HAP-1 (cell line): ENCODE data around the gene MAP3K9.

Experiments
- DNase-seq, 2 experiments: peaks; one replicate each; pipeline ENCODE4 v3.0.0-alpha.2; 2016 to 2020; ENCODE audit warnings: low spot score in 2 of 2
- H3K27me3 ChIP-seq: fragments of 250-450 bp; sonication (Bioruptor Pico); 2 replicates; pipeline ENCODE4 v1.5.1; 2020; ENCODE audit warnings: low read depth, mild to moderate bottlenecking, moderate library complexity
- H3K36me3 ChIP-seq: fragments of 250-450 bp; sonication (Bioruptor Pico); replicated peaks from 2 replicates; pipeline ENCODE4 v1.5.1; 2020; ENCODE audit warnings: mild to moderate bottlenecking
- H3K4me1 ChIP-seq: fragments of 250-450 bp; sonication (Bioruptor Pico); 2 replicates; pipeline ENCODE4 v1.5.1; 2020; ENCODE audit warnings: mild to moderate bottlenecking
- H3K4me3 ChIP-seq: fragments of 250-450 bp; sonication (Bioruptor Pico); 2 replicates; pipeline ENCODE4 v1.5.1; 2020; ENCODE audit warnings: mild to moderate bottlenecking, moderate library complexity
- H3K9me3 ChIP-seq: fragments of 250-450 bp; sonication (Bioruptor Pico); 2 replicates; pipeline ENCODE4 v1.5.1; 2020; ENCODE audit warnings: mild to moderate bottlenecking, moderate library complexity
- in situ Hi-C: fragments of 300-500 bp; cut with MboI; formaldehyde crosslinking; loops from 3 replicates; pipeline ENCODE4 v1.14.3; 2020; ENCODE audit warnings: low sequenced_read_pairs, inconsistent platforms, mixed read lengths

The MAP3K9 gene

DNA sequence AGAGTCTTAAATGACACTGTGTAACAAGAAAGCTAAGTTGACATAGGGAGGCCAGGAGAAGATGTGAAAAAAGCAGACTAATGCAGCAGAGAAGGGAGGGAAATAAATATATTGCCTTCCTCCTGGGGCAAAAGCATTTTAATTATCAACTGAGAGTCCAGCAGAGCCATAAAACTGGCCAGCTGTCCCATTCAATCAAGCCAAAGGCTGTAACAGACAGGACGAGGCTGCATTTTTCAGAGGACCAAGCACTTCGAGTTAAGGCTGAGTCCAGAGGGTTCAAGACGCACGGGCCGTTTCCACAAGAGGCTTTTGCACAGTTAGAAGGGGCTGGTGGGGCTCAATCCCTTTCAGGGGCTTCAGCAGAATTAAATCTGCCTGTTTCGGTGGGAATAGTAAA, 20.4 kb downstream of the MAP3K9 start:
- Histone ChIP-seq H3K36me3 (no peaks in the 10 kb centered on the region), H3K4me3 (no peak overlapping the region), H3K9me3 (no peaks in the 10 kb centered on the region), H3K4me1 (no peaks in the 10 kb centered on the region), H3K27me3 (no peaks in the 10 kb centered on the region)
- DNase-seq: no peak
- in situ Hi-C loops: no loop called here

DNA sequence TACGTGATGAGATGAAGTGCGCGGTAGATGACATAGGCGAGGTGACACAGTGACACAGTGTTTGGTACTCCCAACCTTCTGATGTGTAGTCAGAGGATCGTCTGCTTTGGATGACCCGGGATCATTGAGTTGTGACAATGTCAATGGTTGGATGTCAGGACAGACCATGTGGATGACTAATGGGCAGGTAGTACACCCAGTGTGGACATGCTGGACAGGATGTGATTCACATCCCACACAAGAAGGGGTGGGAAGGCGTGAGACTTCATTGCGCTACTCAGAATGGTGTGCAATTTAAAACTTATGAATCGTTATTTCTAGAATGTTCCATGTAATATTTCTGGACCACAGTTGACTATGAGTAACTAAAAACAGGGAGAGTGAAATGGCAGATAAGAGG, 23.8 kb downstream of the MAP3K9 start:
- in situ Hi-C loops: no loop called here

DNA sequence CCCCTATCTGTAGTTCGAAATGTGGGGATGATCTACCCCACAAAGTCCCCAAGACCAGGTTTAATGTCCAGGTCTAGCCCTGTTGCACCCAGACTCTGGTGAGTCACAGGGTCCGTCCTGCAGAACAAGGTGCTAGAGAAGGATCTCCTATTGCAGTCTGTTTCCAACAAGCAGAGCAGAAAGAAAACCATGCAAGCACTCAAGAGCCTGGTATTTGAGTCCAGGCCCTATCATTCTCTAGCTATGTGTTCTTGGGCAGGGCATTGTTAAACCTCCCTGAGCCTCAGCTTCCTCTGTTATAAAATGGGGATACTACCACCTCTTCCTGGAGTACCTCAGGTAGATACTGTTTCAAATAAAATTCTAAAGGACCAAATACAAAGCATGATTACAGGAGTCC, 24.4 kb downstream of the MAP3K9 start:
- no peaks in the 10 kb centered on the region for H3K9me3 ChIP-seq
- in situ Hi-C loops: no loop called here
- H3K4me3 ChIP-seq: no peak overlapping the region
- DNase-seq: no peak
- H3K36me3 ChIP-seq: no peaks in the 10 kb centered on the region
- H3K27me3 ChIP-seq: no peaks in the 10 kb centered on the region
- H3K4me1 ChIP-seq: no peaks in the 10 kb centered on the region

More for the DNA sequence above, 23.8 kb downstream of the MAP3K9 start:
- Histone ChIP-seq H3K4me1 (no peaks in the 10 kb centered on the region), H3K9me3 (no peaks in the 10 kb centered on the region), H3K27me3 (no peaks in the 10 kb centered on the region), H3K36me3 (no peaks in the 10 kb centered on the region), H3K4me3 (no peak overlapping the region)
- DNase-seq: no peak

DNA sequence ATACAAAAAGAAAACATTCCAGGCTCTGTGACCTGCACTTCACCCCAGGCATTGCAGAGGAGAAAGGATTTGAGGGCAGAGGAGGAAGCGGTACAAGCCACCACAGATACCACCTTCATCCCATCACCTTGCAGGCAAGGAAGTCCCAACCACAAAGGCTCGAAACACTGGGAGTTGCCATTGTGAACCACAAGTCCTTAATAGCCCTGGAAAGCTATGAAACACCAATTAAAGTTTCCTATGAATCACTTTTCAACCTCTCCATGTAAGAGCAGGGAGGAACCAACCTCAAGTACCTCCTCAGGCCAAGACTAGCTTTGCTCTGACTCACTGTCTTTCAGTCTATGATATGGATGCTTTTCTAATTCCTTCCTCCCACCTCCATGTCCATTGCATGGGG, 27.0 kb downstream of the MAP3K9 start:
- H3K9me3 ChIP-seq: no peaks in the 10 kb centered on the region
- no peak overlapping the region for H3K4me3 ChIP-seq
- in situ Hi-C loops: no loop called here
- no peaks in the 10 kb centered on the region for H3K36me3 ChIP-seq
- H3K27me3 ChIP-seq: no peaks in the 10 kb centered on the region
- no peak for DNase-seq
- H3K4me1 ChIP-seq: no peaks in the 10 kb centered on the region

DNA sequence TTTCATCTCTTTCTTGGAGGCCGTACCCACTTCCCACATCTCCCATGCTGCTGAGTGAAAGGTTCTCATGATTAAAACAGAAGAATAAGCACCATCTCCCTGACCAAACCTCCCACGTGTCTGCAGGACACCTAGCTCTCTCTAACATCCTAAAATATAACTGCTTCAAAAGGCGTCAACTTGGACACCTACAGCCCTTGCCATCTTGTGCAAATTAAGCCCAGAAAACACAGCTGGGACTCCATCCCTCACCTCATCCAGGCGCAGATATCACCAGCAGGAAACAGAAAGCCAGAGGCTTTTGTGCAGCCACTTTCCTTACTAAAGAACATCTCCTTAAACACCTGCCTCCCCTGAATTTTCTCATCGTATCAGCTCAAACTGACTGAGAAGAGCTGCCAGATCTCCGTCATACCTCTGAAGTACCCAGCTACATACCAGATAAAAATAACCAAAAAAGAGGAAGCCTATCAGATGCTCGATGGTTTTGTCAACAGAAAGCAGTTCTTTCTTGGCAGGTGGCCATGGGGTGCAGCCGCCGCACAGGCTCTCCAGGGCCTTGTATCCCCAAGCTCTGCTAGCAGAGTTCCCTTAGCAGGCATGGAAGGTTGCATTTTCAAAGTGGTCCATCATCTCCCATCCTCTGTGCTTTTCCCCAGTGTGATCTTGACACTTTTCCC, 28.8 kb downstream of the MAP3K9 start:
- H3K4me3 ChIP-seq: no peak overlapping the region
- no peak for DNase-seq

DNA sequence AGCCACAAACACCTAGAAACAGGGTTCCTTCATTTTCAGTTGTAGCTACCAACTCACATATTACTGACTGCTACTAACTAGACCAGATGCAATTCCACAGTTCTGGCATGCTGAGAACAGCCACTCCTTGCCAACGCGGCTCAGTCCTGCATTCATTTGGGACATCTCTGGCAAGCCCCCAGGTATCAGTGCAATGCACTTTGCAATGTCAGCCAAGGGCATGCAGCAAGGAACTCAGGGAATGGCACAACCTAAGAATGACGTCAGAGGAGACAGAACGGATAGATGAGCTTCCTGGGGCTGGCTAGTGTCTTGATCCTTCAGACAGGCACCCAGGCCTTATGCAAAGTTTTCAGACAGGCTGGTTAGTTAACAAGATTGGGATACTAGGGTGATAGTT, 29.6 kb downstream of the MAP3K9 start:
- no peaks in the 10 kb centered on the region for H3K4me1 ChIP-seq

More for the DNA sequence above, 28.8 kb downstream of the MAP3K9 start:
- in situ Hi-C loops: no loop called here
- no peaks in the 10 kb centered on the region for H3K36me3 ChIP-seq
- no peaks in the 10 kb centered on the region for H3K4me1 ChIP-seq
- no peaks in the 10 kb centered on the region for H3K9me3 ChIP-seq
- H3K27me3 ChIP-seq: no peaks in the 10 kb centered on the region

DNA sequence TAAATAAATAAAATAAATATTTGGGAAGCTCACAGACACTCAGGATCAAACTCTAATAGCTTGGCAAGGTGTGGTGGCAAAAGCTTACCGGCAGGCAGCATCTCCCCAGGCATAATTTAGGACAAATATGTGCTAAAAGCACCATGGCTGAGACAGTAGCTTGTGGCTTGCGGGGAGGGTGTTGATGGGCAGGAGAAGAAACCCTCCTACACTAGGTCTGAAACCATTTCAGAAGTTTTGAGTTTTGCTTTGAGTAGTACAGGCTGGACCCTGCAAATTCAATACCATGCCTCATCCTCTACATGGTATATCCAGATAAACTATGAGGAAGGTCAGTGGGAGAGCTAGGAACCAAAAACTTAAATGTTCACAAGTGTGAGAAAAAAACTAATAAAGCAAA, 33.1 kb downstream of the MAP3K9 start:
- Histone ChIP-seq H3K4me1 (no peaks in the 10 kb centered on the region), H3K27me3 (no peaks in the 10 kb centered on the region), H3K36me3 (no peaks in the 10 kb centered on the region), H3K9me3 (no peaks in the 10 kb centered on the region), H3K4me3 (no peak overlapping the region)
- in situ Hi-C loops: no loop called here
- no peak for DNase-seq

More for the DNA sequence above, 29.6 kb downstream of the MAP3K9 start:
- H3K4me3 ChIP-seq: no peak overlapping the region
- no peaks in the 10 kb centered on the region for H3K27me3 ChIP-seq
- H3K9me3 ChIP-seq: no peaks in the 10 kb centered on the region
- H3K36me3 ChIP-seq: no peaks in the 10 kb centered on the region
- no peak for DNase-seq
- in situ Hi-C loops: no loop called here

DNA sequence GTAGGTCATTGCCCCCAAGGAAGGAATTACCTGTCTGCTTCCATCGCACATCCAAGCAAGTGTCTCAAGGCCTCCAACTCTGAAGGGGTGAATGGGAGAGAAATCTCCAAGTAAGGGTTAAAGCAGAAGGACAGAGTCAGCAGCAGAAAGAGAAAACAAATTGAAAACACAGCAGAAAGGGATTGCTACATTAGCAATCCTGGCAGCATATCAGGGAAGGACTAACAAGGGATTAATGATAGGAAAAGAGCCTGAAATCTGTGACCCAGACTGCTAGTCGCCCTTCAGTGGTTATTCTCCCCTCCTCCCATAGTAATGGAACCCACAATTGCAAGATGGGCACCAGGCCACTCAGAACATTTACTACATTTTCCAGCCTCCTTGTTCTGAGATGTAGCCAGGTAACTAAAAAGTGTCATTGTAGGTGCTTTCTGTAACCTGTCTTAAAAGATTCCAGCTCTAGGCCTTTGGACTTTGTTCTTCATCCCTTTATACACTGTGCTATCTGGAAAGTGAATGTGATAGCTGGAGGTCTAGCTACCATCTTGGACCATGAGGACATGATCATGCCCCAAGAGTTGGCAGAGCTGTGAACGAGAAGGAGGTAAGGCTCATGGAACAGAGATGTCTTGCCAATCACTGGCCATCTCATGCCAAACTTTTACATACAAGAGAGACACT, 36.0 kb downstream of the MAP3K9 start:
- no peak for DNase-seq
- Histone ChIP-seq H3K4me1 (no peaks in the 10 kb centered on the region), H3K4me3 (no peak overlapping the region), H3K27me3 (no peaks in the 10 kb centered on the region), H3K9me3 (no peaks in the 10 kb centered on the region), H3K36me3 (no peaks in the 10 kb centered on the region)
- in situ Hi-C loops: no loop called here

DNA sequence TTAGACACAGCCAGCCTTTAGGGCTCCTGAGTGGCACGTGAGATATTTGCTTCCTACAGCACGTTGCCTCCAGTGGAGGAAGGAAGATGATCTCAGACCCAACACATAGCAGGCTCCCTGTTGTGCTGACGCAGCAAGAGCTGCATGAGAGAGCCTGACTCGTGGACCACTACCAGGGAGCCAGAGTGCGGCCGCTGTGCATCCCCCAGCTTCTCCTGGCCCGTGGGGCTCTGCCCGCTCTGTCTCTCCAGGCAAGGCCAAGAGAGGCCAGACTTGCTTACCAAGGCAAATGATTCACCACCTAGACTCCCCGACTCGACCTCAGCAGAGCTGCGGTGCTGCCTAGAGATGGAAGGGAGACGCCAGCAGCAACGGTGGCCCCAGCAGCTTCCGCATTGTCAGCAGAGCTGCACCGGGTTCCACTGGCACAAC, 37.5 kb downstream of the MAP3K9 start:
- Histone ChIP-seq H3K4me1 (no peaks in the 10 kb centered on the region), H3K36me3 (no peaks in the 10 kb centered on the region), H3K27me3 (no peaks in the 10 kb centered on the region), H3K4me3 (no peak overlapping the region), H3K9me3 (no peaks in the 10 kb centered on the region)
- DNase-seq: no peak
- in situ Hi-C loops: no loop called here

DNA sequence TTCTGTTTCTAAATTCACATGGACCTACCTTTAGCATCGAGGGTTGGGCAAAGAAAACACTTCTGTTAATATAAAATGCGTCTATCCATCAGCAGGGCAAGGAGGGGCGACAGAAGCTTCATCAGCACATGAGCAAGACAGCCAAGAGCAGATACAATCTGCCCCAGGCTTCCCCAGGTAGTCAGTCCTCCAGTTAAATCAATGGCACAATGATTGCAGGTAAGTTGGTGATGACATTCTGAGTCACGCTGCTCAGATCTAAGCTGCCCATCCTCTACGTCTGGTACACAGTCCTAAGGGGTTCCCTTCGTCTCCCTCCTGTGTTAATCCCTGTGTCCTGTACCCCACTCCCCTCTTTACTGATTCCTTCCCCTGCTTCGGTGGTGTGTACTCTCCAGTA, 38.8 kb downstream of the MAP3K9 start:
- Histone ChIP-seq H3K36me3 (no peaks in the 10 kb centered on the region), H3K27me3 (no peaks in the 10 kb centered on the region), H3K9me3 (no peaks in the 10 kb centered on the region)

DNA sequence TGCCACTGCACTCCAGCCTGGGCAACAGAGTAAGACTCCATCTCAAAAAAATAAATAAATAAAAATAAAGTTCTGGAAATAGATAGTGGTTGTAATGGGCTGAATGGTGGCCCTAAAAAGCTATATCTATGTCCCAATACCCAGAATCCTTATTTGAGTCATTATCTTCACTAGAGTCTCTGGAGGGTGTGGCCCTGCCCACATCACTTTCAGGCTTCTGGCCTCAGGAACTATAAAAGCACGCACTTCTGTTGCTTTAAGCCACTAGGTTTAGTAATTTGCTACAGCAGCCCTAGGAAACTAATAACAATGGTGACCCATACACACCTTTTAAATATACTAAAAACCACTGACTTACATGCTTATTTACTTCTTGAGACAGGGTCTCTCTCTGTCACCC, 49.9 kb downstream of the MAP3K9 start:
- Histone ChIP-seq H3K4me3 (no peak overlapping the region), H3K36me3 (no peaks in the 10 kb centered on the region; the same call in 1 of the 2 replicates), H3K9me3 (no peaks in the 10 kb centered on the region), H3K27me3 (no peaks in the 10 kb centered on the region), H3K4me1 (no peaks in the 10 kb centered on the region)
- in situ Hi-C loops: no loop called here
- DNase-seq: no peak

More for the DNA sequence above, 38.8 kb downstream of the MAP3K9 start:
- in situ Hi-C loops: no loop called here
- H3K4me3 ChIP-seq: no peak overlapping the region
- no peak for DNase-seq
- no peaks in the 10 kb centered on the region for H3K4me1 ChIP-seq

DNA sequence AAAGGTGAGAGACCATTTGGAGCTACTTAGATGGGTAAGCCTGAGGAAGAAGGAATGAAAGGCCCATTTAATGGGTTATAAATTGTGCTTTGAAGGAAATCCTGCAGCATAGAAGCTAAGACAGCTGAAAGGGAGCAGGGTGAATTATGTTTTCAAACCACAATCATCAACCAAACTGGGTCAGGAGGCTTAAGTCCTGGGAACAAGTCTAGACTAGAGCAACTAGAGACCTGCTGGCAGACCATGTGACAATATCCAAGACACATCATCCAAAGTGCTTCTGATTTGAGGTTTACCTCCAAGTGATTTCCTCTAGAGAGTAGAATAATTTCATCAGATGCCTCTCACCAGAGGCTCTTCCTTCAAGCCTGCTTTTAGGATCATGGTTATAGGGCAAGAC, 53.7 kb downstream of the MAP3K9 start:
- no peaks in the 10 kb centered on the region; the same call in 1 of the 2 replicates for H3K36me3 ChIP-seq
- in situ Hi-C loops: no loop called here
- H3K4me3 ChIP-seq: no peak overlapping the region
- no peaks in the 10 kb centered on the region for H3K27me3 ChIP-seq
- no peaks in the 10 kb centered on the region for H3K9me3 ChIP-seq
- DNase-seq: no peak
- no peaks in the 10 kb centered on the region for H3K4me1 ChIP-seq

DNA sequence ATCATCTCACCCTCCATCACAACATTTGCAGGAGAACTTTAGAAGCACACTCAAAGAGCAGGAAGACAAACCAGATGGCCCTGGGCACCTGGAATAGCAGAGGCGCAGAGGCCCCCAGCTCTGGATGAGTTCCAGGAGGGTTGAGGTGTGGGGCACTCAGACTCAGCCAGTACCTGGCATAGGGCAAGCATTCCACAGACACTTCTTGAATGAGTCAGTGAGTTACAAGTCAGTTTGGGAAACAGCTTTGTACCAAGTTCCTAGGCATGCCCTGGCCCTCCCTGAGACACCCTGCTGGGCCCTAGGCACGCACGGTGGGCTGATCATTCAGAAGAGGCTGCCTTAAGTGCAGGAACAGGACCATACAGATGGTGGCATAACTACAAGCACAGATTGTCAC, 54.3 kb downstream of the MAP3K9 start:
- H3K27me3 ChIP-seq: no peaks in the 10 kb centered on the region
- H3K9me3 ChIP-seq: no peaks in the 10 kb centered on the region
- no peaks in the 10 kb centered on the region for H3K4me1 ChIP-seq
- no peak overlapping the region for H3K4me3 ChIP-seq
- in situ Hi-C loops: no loop called here
- no peaks in the 10 kb centered on the region; the same call in 1 of the 2 replicates for H3K36me3 ChIP-seq
- DNase-seq: no peak

DNA sequence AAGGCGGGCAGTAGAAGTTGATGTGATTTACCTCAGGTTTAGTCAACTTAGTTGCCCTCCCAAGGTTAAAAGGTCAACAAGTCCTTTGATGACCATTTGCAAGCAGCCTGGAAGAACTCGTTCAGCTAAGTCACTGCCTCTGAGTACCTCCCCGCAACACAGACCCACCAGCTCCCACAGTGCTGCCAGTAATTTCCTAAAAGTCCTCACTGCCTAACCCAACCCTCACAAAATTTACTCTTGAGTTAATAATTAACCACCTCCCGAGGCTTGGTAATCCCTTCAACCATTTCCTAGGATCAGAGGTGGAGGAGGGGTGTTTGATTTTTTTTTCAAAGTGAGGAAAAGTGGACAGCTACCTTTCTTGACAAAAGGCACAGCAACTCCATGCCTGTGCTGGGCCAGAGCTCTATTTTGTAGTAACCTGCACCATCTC, 55.8 kb downstream of the MAP3K9 start:
- no peak for DNase-seq

More for the DNA sequence above, 55.8 kb downstream of the MAP3K9 start:
- H3K4me1 ChIP-seq: 0 out of 2 replicates have a peak, but pooled peaks cover 2% of the 10 kb centered on the region
- no peaks in the 10 kb centered on the region for H3K9me3 ChIP-seq
- no peaks in the 10 kb centered on the region; the same call in 1 of the 2 replicates for H3K36me3 ChIP-seq
- in situ Hi-C loops: no loop called here
- H3K27me3 ChIP-seq: no peaks in the 10 kb centered on the region
- H3K4me3 ChIP-seq: no peak overlapping the region
